Dendritic cell treated with granulocyte-macrophage colony-stimulating factor and Interleukin-4, amounts not matched to agents 40 ng/mL and 50 ng/mL, for 4 days (primary cell): ENCODE data around the gene VAPB.
"Not testable (repeated sequence)": the region's sequence is repeated elsewhere in the genome, so short reads cannot be mapped to it uniquely, and the experiment has no call there.

ENCODE experiments used
- H3K27ac Mint-ChIP-seq: one replicate; pipeline ENCODE4 v1.8.0; 2022; ENCODE audit warnings: mild to moderate bottlenecking, mixed read lengths
- H3K27me3 Mint-ChIP-seq: one replicate; pipeline ENCODE4 v1.8.0; 2022; ENCODE audit warnings: mild to moderate bottlenecking, mixed read lengths
- H3K36me3 Mint-ChIP-seq: one replicate; pipeline ENCODE4 v1.8.0; 2022; ENCODE audit warnings: low read depth, mixed read lengths
- H3K4me1 Mint-ChIP-seq: one replicate; pipeline ENCODE4 v1.8.0; 2022; ENCODE audit warnings: low read depth, mixed read lengths
- H3K4me3 Mint-ChIP-seq: one replicate; pipeline ENCODE4 v1.8.0; 2022; ENCODE audit warnings: mild to moderate bottlenecking, moderate library complexity, mixed read lengths
- H3K9me3 Mint-ChIP-seq: one replicate; pipeline ENCODE4 v1.8.0; 2022; ENCODE audit warnings: mixed read lengths
- intact Hi-C: fragments of 100-400 bp; cut with micrococcal nuclease; formaldehyde crosslinking; loops from one replicate; pipeline ENCODE4 v1.15.0; 2022

The VAPB gene

DNA sequence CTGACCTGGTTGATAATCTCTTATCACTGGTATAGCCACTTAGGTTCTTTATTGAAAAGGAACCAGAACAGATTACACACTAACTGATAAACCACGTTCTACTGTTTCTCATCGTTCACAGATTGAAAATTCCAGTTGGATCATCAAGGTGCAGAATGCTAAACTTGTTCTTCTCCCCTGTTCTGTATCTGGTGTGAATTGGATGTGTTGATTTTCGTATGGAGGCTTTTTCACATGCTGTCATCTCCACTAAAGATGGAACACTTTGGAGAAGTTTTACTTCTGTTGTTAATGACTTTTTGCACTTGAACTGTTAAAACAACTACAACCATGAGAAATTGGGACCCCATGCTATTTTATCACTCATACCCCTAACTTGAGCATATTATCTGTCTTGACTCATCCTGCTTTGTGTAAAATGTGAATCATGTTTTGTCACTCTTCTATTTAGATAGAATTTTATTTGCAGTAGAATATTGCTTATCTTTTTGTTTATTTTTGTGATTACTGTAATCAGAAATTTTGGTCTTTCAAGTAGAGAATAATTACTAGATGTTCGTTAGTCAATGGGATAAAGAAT, 17.5 kb downstream of the VAPB start:
- Mint-ChIP-seq H3K27ac (no peak overlapping the region), H3K4me3 (no peak overlapping the region), H3K36me3 (no peaks in the 10 kb centered on the region), H3K27me3 (no peaks in the 10 kb centered on the region), H3K9me3 (no peaks in the 10 kb centered on the region), H3K4me1 (peaks cover 27% of the 10 kb centered on the region)
- intact Hi-C loops: no loop called here

- Mint-ChIP-seq H3K36me3 (no peaks in the 10 kb centered on the region), H3K27me3 (no peaks in the 10 kb centered on the region), H3K27ac (no peak overlapping the region), H3K4me1 (peaks cover 27% of the 10 kb centered on the region), H3K9me3 (no peaks in the 10 kb centered on the region), H3K4me3 (no peak overlapping the region)
- intact Hi-C loops: no loop called here
Observed at GRCh38 chr20:58407201-58407873, 18.3 kb downstream of the VAPB start.

GRCh38 chr20:58407966-58408557, 19.0 kb downstream of the VAPB start:
- Mint-ChIP-seq H3K4me1 (peaks cover 27% of the 10 kb centered on the region), H3K4me3 (no peak overlapping the region), H3K27ac (no peak overlapping the region), H3K27me3 (no peaks in the 10 kb centered on the region), H3K36me3 (no peaks in the 10 kb centered on the region), H3K9me3 (no peaks in the 10 kb centered on the region)
- intact Hi-C loops: no loop called here

DNA sequence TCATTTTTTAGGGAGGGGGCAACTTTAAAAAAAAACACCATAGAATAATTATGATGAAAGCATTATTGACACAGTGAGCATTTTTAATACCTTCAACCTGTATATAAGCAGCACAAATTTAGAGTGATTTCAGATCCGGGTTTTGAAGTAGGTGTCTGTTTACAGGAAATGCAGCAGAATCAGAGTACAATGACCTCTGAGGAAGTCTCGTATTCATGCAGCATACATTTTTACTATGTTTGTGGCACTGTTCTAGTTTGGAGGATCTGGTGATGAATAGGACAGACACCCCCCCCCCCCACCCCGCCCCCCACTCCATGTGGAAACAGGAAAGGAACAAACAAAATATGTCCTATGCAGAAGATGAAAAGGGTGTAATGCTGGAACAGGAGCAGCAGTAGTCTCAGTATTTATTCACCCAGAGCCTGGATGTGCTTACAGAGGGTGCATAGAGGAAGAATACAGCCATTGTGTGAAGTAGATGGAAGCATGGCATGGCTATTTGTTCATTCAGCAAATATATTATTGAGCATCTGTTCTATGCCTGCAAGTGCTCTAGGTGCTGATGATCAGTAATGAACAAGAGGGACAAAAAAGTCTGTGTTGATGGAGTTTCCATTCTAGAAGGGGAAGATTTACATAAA, 19.7 kb downstream of the VAPB start:
- intact Hi-C loops: no loop called here
- Mint-ChIP-seq H3K36me3 (no peaks in the 10 kb centered on the region), H3K27ac (no peak overlapping the region), H3K9me3 (no peaks in the 10 kb centered on the region), H3K4me1 (peaks cover 27% of the 10 kb centered on the region), H3K27me3 (no peaks in the 10 kb centered on the region), H3K4me3 (no peak overlapping the region)

GRCh38 chr20:58414216-58414615, 25.2 kb downstream of the VAPB start:
- peaks cover 30% of the 10 kb centered on the region for H3K36me3 Mint-ChIP-seq

GRCh38 chr20:58414786-58415185, 25.8 kb downstream of the VAPB start:
- H3K9me3 Mint-ChIP-seq, H3K27ac Mint-ChIP-seq, H3K27me3 Mint-ChIP-seq, H3K4me3 Mint-ChIP-seq, intact Hi-C loops: not testable (repeated sequence)
- Mint-ChIP-seq H3K4me1 (peaks cover 20% of the 10 kb centered on the region), H3K36me3 (peaks cover 35% of the 10 kb centered on the region)

More at GRCh38 chr20:58414216-58414615, 25.2 kb downstream of the VAPB start:
- H3K4me1 Mint-ChIP-seq: peaks cover 26% of the 10 kb centered on the region
- H3K4me3 Mint-ChIP-seq, intact Hi-C loops, H3K27ac Mint-ChIP-seq, H3K9me3 Mint-ChIP-seq, H3K27me3 Mint-ChIP-seq: not testable (repeated sequence)

DNA sequence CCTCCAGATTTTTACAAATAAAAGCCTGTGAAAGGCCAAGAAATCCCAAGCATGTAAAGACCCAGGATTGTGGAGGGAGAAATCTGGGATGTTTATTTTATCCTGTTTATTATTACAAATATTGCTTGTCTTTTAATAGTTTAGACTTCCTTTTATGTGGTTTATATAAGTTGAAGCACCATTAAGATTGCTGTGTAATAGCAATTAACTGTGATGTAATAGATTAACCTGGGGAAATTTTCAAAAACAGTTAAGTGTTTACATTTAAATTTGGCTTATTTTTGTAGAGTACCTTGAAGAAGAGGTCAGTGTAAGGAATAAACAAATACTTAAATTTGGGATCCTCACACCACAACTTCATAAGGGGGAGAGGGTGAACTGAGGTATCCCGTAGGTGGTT, 27.0 kb downstream of the VAPB start:
- peaks cover 17% of the 10 kb centered on the region for H3K4me1 Mint-ChIP-seq
- no peaks in the 10 kb centered on the region for H3K27me3 Mint-ChIP-seq
- H3K4me3 Mint-ChIP-seq: no peak overlapping the region
- intact Hi-C loops: no loop called here
- peaks cover 48% of the 10 kb centered on the region for H3K36me3 Mint-ChIP-seq
- H3K9me3 Mint-ChIP-seq: no peaks in the 10 kb centered on the region
- H3K27ac Mint-ChIP-seq: no peak overlapping the region

DNA sequence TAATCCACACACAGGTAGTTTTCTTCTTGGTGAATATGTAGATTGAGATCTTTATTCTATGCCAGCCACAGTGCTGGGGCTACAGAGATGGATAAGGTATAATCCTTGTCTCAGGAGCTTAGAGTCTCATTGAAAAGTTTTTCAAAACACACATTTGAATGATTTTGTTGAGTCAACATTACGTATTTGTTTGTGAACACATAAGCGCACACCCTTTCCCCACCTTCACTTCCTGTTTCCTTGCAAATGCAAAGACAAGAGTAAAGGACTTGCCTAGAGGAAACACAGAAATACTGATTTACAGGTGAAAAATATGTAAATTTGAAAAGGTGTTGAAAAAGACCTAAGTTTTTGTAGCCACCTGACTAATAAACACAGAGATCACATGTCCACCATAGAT, 27.8 kb downstream of the VAPB start:
- no peaks in the 10 kb centered on the region for H3K9me3 Mint-ChIP-seq
- no peak overlapping the region for H3K4me3 Mint-ChIP-seq
- peaks cover 17% of the 10 kb centered on the region for H3K4me1 Mint-ChIP-seq
- peaks cover 54% of the 10 kb centered on the region for H3K36me3 Mint-ChIP-seq
- intact Hi-C loops: no loop called here
- H3K27ac Mint-ChIP-seq: no peak overlapping the region
- no peaks in the 10 kb centered on the region for H3K27me3 Mint-ChIP-seq

- Mint-ChIP-seq H3K4me3 (no peak overlapping the region), H3K36me3 (peaks cover 60% of the 10 kb centered on the region), H3K9me3 (no peaks in the 10 kb centered on the region), H3K27ac (no peak overlapping the region), H3K27me3 (no peaks in the 10 kb centered on the region), H3K4me1 (peaks cover 17% of the 10 kb centered on the region)
- intact Hi-C loops: no loop called here
Observed at GRCh38 chr20:58417438-58417837, 28.4 kb downstream of the VAPB start.

GRCh38 chr20:58418949-58419748, 30.1 kb downstream of the VAPB start:
- H3K36me3 Mint-ChIP-seq: peaks cover 72% of the 10 kb centered on the region
- no peak overlapping the region for H3K27ac Mint-ChIP-seq
- H3K27me3 Mint-ChIP-seq: no peaks in the 10 kb centered on the region
- no peaks in the 10 kb centered on the region for H3K9me3 Mint-ChIP-seq
- H3K4me1 Mint-ChIP-seq: peaks cover 17% of the 10 kb centered on the region
- intact Hi-C loops: no loop called here
- no peak overlapping the region for H3K4me3 Mint-ChIP-seq

DNA sequence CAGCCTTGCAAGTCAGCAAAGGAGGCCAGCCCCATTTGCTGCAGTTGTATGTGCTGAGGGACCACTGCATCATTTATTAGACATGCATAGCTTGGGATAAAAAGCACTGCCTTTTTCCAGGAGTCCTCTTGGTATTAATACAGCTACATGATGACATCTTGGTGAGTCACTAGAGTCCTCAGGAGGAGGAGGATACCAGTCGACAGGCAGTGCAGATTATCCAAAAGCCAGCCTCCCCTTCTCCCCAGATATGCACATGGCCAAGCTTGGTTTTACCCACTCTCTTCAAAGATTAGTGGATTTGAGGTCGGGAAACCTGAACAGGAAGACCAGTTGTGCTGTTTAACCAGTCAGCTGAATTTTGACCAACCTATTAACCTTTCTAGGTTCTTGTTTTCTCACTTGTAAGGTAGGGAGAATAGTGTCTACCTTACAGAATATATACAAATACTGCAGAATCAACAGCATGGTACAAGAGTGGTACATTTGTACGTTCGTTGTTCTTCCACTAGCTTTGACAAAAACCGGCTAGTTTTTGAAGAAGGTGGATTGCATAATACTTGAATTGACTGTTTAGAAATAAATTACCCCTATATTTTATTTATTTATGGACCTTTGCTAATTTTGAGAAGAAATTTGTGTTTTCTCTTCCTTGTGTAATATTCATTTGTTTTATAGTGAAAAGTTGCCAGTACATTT, 31.9 kb downstream of the VAPB start:
- no peak overlapping the region for H3K4me3 Mint-ChIP-seq

DNA sequence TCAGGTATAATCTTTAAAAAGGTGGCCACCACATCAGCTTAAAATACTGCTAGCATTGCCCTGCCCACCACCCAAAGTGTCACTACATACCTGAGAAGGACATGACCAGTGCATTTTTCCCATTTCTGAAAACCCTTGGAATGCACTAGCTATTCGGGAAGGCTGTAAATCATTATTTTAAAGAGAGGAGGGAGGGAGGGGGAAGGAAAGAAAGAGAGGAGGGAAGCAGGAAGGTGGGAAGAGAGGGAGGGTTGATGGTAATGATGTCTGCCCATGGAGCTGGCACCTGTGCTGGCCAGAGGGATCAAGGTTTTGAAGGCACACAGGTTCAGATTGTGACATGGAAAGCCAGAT, 32.4 kb downstream of the VAPB start:
- Mint-ChIP-seq H3K9me3 (no peaks in the 10 kb centered on the region), H3K4me3 (no peak overlapping the region), H3K27ac (no peak overlapping the region), H3K27me3 (no peaks in the 10 kb centered on the region), H3K36me3 (peaks cover 76% of the 10 kb centered on the region), H3K4me1 (peaks cover 5% of the 10 kb centered on the region)
- intact Hi-C loops: no loop called here

More for the DNA sequence above, 31.9 kb downstream of the VAPB start:
- Mint-ChIP-seq H3K36me3 (peaks cover 79% of the 10 kb centered on the region), H3K4me1 (peaks cover 11% of the 10 kb centered on the region), H3K27ac (no peak overlapping the region), H3K9me3 (no peaks in the 10 kb centered on the region), H3K27me3 (no peaks in the 10 kb centered on the region)
- intact Hi-C loops: no loop called here

GRCh38 chr20:58424218-58424969, 35.4 kb downstream of the VAPB start:
- Mint-ChIP-seq H3K27me3 (no peaks in the 10 kb centered on the region), H3K27ac (no peak overlapping the region), H3K4me3 (no peak overlapping the region), H3K9me3 (no peaks in the 10 kb centered on the region), H3K4me1 (no peaks in the 10 kb centered on the region), H3K36me3 (peaks cover 66% of the 10 kb centered on the region)
- intact Hi-C loops: no loop called here
